Measurements from ENCODE around the gene GPATCH4. TPM values are rescaled to one million over a fixed set of nuclear protein-coding genes. Genes with fewer than 3 reads are reported as not detected.

Gene GPATCH4
- total RNA-seq, 1 donor from 2014 or later = 18.6 TPM

DNA sequence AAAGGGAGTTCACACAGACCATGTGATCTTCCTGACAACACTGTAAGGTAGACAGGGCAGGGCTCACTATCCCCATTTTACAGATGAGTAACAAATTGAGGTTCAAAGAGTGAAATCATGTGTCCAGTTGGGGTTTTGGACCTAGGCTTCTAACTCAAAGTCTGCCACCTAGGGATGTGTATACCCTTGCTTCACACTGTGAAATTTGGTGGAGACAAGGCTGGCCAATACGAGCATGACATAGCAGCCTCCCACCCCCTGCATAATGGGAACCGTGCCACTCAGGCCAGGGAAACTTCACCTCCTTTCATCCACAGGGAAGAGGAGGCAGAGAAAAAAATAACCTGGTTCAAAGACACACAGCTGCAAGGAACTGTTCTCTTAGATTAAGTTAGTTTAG is 35.8 kb downstream of the GPATCH4 start:
- no peak overlapping the region for H3K27ac Mint-ChIP-seq (ENCODE audit: unreplicated experiment)
- peaks cover 9% of the 10 kb centered on the region for H3K36me3 Mint-ChIP-seq (ENCODE audit: low read depth, unreplicated experiment)
- DNase-seq (ENCODE audit: low spot score) = no peak
- no peaks in the 10 kb centered on the region for H3K9me3 Mint-ChIP-seq (ENCODE audit: unreplicated experiment)
- TF ChIP-seq, protein P1, sequence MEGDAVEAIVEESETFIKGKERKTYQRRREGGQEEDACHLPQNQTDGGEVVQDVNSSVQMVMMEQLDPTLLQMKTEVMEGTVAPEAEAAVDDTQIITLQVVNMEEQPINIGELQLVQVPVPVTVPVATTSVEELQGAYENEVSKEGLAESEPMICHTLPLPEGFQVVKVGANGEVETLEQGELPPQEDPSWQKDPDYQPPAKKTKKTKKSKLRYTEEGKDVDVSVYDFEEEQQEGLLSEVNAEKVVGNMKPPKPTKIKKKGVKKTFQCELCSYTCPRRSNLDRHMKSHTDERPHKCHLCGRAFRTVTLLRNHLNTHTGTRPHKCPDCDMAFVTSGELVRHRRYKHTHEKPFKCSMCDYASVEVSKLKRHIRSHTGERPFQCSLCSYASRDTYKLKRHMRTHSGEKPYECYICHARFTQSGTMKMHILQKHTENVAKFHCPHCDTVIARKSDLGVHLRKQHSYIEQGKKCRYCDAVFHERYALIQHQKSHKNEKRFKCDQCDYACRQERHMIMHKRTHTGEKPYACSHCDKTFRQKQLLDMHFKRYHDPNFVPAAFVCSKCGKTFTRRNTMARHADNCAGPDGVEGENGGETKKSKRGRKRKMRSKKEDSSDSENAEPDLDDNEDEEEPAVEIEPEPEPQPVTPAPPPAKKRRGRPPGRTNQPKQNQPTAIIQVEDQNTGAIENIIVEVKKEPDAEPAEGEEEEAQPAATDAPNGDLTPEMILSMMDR (IDR thresholded peaks at IDR 0.05; ENCODE audit: unreplicated experiment) = no peak
- H3K4me3 Mint-ChIP-seq (ENCODE audit: unreplicated experiment) = no peak overlapping the region
- no peaks in the 10 kb centered on the region for H3K27me3 Mint-ChIP-seq (ENCODE audit: unreplicated experiment)
- peaks cover 36% of the 10 kb centered on the region for H3K4me1 Mint-ChIP-seq (ENCODE audit: unreplicated experiment)

DNA sequence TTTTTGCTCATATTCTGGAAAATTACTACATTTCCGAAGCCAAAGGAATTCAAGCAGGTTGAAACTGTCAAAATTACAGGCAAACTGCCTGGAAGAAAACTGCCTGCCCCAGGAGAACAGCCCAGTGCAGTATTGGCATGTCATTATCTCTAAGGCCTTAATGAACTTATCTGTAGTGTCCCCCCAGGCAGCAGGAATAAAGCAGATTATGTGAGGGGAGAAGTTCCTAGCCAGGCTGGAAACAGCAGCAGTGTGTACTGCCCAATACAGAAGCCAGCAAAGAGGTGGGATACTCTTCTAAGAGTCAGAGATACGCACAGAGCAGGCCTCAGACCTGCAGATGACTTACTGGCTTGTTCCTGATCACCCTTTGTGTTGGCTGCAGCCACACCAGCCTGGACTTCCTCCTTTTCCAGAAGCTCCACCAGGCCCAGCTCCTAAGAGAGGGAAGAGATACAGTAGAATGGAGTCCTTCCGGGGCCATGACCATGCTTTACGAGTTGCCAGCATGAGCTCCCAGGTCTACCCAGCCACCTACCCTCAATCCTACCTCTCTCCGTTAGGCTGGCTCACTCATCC is 40.6 kb downstream of the GPATCH4 start:
- Mint-ChIP-seq H3K27ac (ENCODE audit: unreplicated experiment) (no peak overlapping the region), H3K36me3 (ENCODE audit: low read depth, unreplicated experiment) (peaks cover 19% of the 10 kb centered on the region), H3K4me1 (ENCODE audit: unreplicated experiment) (peaks cover 16% of the 10 kb centered on the region), H3K4me3 (ENCODE audit: unreplicated experiment) (no peak overlapping the region), H3K27me3 (ENCODE audit: unreplicated experiment) (no peaks in the 10 kb centered on the region), H3K9me3 (ENCODE audit: unreplicated experiment) (no peaks in the 10 kb centered on the region)
- TF ChIP-seq, protein P1 (IDR thresholded peaks at IDR 0.05; ENCODE audit: unreplicated experiment) = no peak
- DNase-seq (ENCODE audit: low spot score) = no peak

DNA sequence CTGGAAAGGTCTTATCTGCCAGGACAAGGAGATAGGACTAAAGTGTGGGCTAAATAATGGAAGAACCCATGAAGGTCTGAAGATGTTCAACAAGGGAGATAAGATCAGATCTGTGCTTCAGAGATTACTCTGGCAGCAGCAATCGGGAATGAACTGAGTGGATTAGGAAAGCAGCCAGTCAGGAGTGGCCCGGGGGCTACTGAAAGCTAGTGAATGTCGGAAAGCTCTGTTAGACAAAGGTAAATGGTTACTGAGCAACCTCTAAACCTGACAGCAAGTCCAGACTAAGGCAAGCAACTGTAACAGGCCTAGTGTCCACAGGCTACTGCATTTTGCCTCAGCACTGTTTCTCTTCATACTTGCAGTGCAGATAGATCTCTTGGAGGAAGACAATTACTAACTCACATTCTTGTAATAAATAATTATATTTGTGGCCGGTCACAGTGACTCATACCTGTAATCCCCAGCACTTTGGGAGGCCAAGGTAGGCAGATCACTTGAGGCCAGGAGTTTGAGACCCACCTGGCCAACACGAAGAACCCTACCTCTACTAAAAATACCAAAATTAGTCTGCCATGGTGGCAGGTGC is 41.4 kb downstream of the GPATCH4 start:
- Mint-ChIP-seq H3K9me3 (ENCODE audit: unreplicated experiment) (no peaks in the 10 kb centered on the region), H3K27me3 (ENCODE audit: unreplicated experiment) (no peaks in the 10 kb centered on the region), H3K36me3 (ENCODE audit: low read depth, unreplicated experiment) (peaks cover 24% of the 10 kb centered on the region), H3K4me3 (ENCODE audit: unreplicated experiment) (no peak overlapping the region), H3K4me1 (ENCODE audit: unreplicated experiment) (peaks cover 9% of the 10 kb centered on the region), H3K27ac (ENCODE audit: unreplicated experiment) (no peak overlapping the region)
- TF ChIP-seq, protein P1 (IDR thresholded peaks at IDR 0.05; ENCODE audit: unreplicated experiment) = no peak
- DNase-seq (ENCODE audit: low spot score) = no peak

DNA sequence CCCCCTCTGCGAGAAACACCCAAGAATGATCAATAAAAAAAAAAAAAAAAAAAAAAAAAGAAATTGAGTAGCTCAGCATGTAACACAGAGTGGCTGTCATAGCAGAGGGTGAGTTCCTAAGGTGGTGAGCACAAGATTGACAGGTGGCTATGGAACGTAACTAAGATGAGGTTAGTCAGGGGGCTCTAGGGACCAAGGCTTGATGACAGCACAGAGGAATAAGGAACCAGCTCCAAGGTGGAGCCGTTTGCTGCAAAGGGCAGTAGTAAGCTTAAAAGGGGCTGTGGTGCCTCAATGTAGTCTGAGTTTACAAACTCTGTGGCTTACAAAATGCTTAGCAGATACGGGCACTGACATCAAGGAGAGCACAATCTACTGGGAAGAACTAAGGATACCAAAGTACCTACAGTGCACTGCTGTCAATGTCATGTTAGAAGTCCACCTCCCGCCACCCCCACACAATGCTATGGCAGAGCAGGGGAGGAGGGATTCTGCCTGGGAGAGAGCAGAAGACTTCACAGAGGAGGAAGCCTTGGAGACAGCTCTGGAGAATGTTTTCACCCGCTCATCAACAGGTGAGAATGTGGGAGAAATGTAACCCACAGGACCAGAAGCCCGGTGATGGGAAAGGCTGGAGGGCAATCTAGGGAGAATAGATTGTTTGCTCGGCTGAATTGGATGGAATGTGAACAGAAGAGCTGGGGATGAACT is 42.0 kb downstream of the GPATCH4 start:
- Mint-ChIP-seq H3K4me3 (ENCODE audit: unreplicated experiment) (no peak overlapping the region), H3K27me3 (ENCODE audit: unreplicated experiment) (peaks cover 2% of the 10 kb centered on the region), H3K36me3 (ENCODE audit: low read depth, unreplicated experiment) (peaks cover 20% of the 10 kb centered on the region), H3K4me1 (ENCODE audit: unreplicated experiment) (peaks cover 4% of the 10 kb centered on the region), H3K9me3 (ENCODE audit: unreplicated experiment) (no peaks in the 10 kb centered on the region), H3K27ac (ENCODE audit: unreplicated experiment) (no peak overlapping the region)
- DNase-seq (ENCODE audit: low spot score) = no peak
- TF ChIP-seq, protein P1 (IDR thresholded peaks at IDR 0.05; ENCODE audit: unreplicated experiment) = no peak

DNA sequence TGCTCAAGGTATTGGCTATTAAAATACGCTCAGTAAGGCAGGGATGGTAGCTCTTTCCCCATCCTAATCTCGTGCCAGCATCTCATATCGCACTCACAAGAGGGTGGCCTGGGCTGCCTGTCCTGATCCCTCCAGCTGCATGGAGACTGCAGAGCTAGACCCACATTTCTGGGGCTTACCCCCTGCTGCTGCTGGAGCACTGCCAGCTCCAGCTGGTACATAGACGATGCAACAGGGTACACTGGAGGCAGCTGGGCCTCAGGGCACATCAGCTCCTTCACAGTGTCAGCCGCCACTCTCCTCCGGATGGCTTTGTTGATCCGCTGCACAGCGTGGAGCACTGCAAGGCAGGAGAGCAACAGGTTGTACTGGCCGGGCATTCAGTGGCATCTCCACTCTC is 44.9 kb downstream of the GPATCH4 start:
- DNase-seq (ENCODE audit: low spot score) = no peak
- H3K27ac Mint-ChIP-seq (ENCODE audit: unreplicated experiment) = no peak overlapping the region
- H3K4me1 Mint-ChIP-seq (ENCODE audit: unreplicated experiment) = no peaks in the 10 kb centered on the region
- TF ChIP-seq, protein P1 (IDR thresholded peaks at IDR 0.05; ENCODE audit: unreplicated experiment) = no peak
- peaks cover 2% of the 10 kb centered on the region for H3K27me3 Mint-ChIP-seq (ENCODE audit: unreplicated experiment)
- no peak overlapping the region for H3K4me3 Mint-ChIP-seq (ENCODE audit: unreplicated experiment)
- no peaks in the 10 kb centered on the region for H3K9me3 Mint-ChIP-seq (ENCODE audit: unreplicated experiment)
- peaks cover 25% of the 10 kb centered on the region for H3K36me3 Mint-ChIP-seq (ENCODE audit: low read depth, unreplicated experiment)
